Neural cell (in vitro differentiated cells): ENCODE results near the gene RAMP3. TPM values are rescaled to one million over a fixed set of nuclear protein-coding genes. Genes with fewer than 3 reads are reported as not detected.

Experiments
- H2AFZ ChIP-seq: fragments of 200-600, 300-800 bp; sonication (generic), shearing (Covaris generic); 2 replicates; pipeline ENCODE4 v1.6.0; 2014; ENCODE audit warnings: low read depth, mild to moderate bottlenecking, antibody characterized with exemption, low read length, moderate library complexity
- H3F3A ChIP-seq: fragments of 200-600 bp; shearing (Covaris generic); 2 replicates; pipeline ENCODE4 v1.6.1; 2016; ENCODE audit warnings: mild to moderate bottlenecking, moderate library complexity, mixed read lengths, antibody characterized with exemption, low read length; ENCODE audit not compliant: insufficient read depth, poor library complexity, severe bottlenecking
- H3K27ac ChIP-seq: fragments of 200-600, 300-800 bp; sonication (generic), shearing (Covaris generic); 2 replicates; pipeline ENCODE4 v1.5.1; 2014; ENCODE audit warnings: mild to moderate bottlenecking, low read length, moderate library complexity
- H3K27me3 ChIP-seq: fragments of 300-800, 200-600 bp; sonication (generic), shearing (Covaris generic); 2 replicates; pipeline ENCODE4 v1.6.0; 2014; ENCODE audit warnings: mild to moderate bottlenecking, low read depth, low read length, moderate library complexity; ENCODE audit not compliant: insufficient read depth
- H3K36me3 ChIP-seq: fragments of 300-800, 200-600 bp; sonication (generic), shearing (Covaris generic); 2 replicates; pipeline ENCODE4 v1.5.1; 2014; ENCODE audit warnings: mild to moderate bottlenecking, antibody characterized with exemption, low read length, moderate library complexity; ENCODE audit not compliant: insufficient read depth
- H3K4me2 ChIP-seq: fragments of 300-800, 200-600 bp; sonication (generic), shearing (Covaris generic); 2 replicates; pipeline ENCODE4 v1.6.0; 2014; ENCODE audit warnings: mild to moderate bottlenecking, low read length
- H3K4me3 ChIP-seq: fragments of 300-800, 200-600 bp; sonication (generic), shearing (Covaris generic); 2 replicates; pipeline ENCODE4 v1.5.1; 2014; ENCODE audit warnings: mild to moderate bottlenecking, low read length, moderate library complexity
- H3K79me2 ChIP-seq: fragments of 200-600 bp; shearing (Covaris generic); replicated peaks from 2 replicates; pipeline ENCODE4 v1.6.0; 2014; ENCODE audit warnings: mild to moderate bottlenecking, low read length, moderate library complexity; ENCODE audit not compliant: insufficient read depth
- H3K9ac ChIP-seq: fragments of 300-800, 200-600 bp; sonication (generic), shearing (Covaris generic); 2 replicates; pipeline ENCODE4 v1.6.1; 2016; ENCODE audit warnings: mild to moderate bottlenecking, low read length, mixed read lengths
- H3K9me2 ChIP-seq: fragments of 200-600 bp; shearing (Covaris generic); 2 replicates; pipeline ENCODE4 v1.6.1; 2016; ENCODE audit warnings: mild to moderate bottlenecking, low read length, mixed read lengths; ENCODE audit not compliant: insufficient read depth
- H3K9me3 ChIP-seq: fragments of 200-600, 300-800 bp; sonication (generic), shearing (Covaris generic); 2 replicates; pipeline ENCODE4 v1.6.1; 2016; ENCODE audit warnings: mild to moderate bottlenecking, mixed run types, low read length, moderate library complexity, mixed read lengths
- H4K20me1 ChIP-seq: fragments of 200-600 bp; shearing (Covaris generic); 2 replicates; pipeline ENCODE4 v1.6.1; 2016; ENCODE audit warnings: mild to moderate bottlenecking, mixed run types; ENCODE audit not compliant: insufficient read depth
- CTCF ChIP-seq: fragments of 450-650 bp; IDR thresholded peaks from 2 replicates; pipeline ENCODE4 v1.5.1; 2014; ENCODE audit warnings: antibody characterized with exemption, mild to moderate bottlenecking, moderate library complexity; ENCODE audit not compliant: poor library complexity, severe bottlenecking
- EP300 ChIP-seq: fragments of 450-650 bp; conservative IDR thresholded peaks from 2 replicates; pipeline ENCODE4 v1.6.1; 2014; ENCODE audit warnings: antibody characterized with exemption, mild to moderate bottlenecking, moderate library complexity; ENCODE audit not compliant: poor library complexity, severe bottlenecking
- EZH2 ChIP-seq: fragments of 200-600, 300-800 bp; shearing (Covaris generic), sonication (generic); IDR thresholded peaks from 2 replicates; pipeline ENCODE4 v1.6.1; 2014; ENCODE audit warnings: antibody characterized with exemption, low read length, borderline replicate concordance, mild to moderate bottlenecking; ENCODE audit not compliant: insufficient read depth, poor library complexity, severe bottlenecking
- MXI1 ChIP-seq: fragments of 450-650 bp; conservative IDR thresholded peaks from 2 replicates; pipeline ENCODE4 v1.6.1; 2014; ENCODE audit warnings: antibody characterized with exemption, mild to moderate bottlenecking; ENCODE audit not compliant: poor library complexity, severe bottlenecking
- POLR2AphosphoS5 ChIP-seq: IDR thresholded peaks from 2 replicates; pipeline ENCODE4 v1.6.1; 2012
- RAD21 ChIP-seq: fragments of 450-650 bp; conservative IDR thresholded peaks from 2 replicates; pipeline ENCODE4 v1.6.1; 2014; ENCODE audit warnings: antibody characterized with exemption, mild to moderate bottlenecking, moderate library complexity
- REST ChIP-seq: IDR thresholded peaks from 2 replicates; pipeline ENCODE4 v1.6.1; 2012; ENCODE audit warnings: borderline replicate concordance
- SMC3 ChIP-seq: fragments of 450-650 bp; conservative IDR thresholded peaks from 2 replicates; pipeline ENCODE4 v1.6.1; 2014; ENCODE audit warnings: antibody characterized with exemption, mild to moderate bottlenecking, moderate library complexity; ENCODE audit not compliant: poor library complexity
- TAF1 ChIP-seq: IDR thresholded peaks from 2 replicates; pipeline ENCODE4 v1.6.1; 2012; ENCODE audit warnings: low read depth
- polyA plus RNA-seq: library from polyadenylated mRNA; depleted of rRNA; stranded (reverse); fragments of >200 nt; gene quantifications from 2 replicates; pipeline ENCODE4 v1.2.3, GENCODE V29; 2014

Gene RAMP3
- polyA plus RNA-seq, 1 donor from 2014 or later = not detected

- H3K9ac ChIP-seq = no peak overlapping the region
- no peaks in the 10 kb centered on the region for H3K9me2 ChIP-seq
- no peak overlapping the region for H2AFZ ChIP-seq
- H3F3A ChIP-seq = no peaks in the 10 kb centered on the region
- H4K20me1 ChIP-seq = no peaks in the 10 kb centered on the region
- no peaks in the 10 kb centered on the region for H3K27me3 ChIP-seq
- no peaks in the 10 kb centered on the region for H3K79me2 ChIP-seq
- TF ChIP-seq CTCF = no peak
- TF ChIP-seq EP300 = no peak
- TF ChIP-seq SMC3 = no peak
- no peak for TF ChIP-seq RAD21
- TF ChIP-seq EZH2 = no peak
- TF ChIP-seq TAF1 = no peak
- TF ChIP-seq MXI1 = no peak
- no peak for TF ChIP-seq POLR2AphosphoS5
- no peak for TF ChIP-seq REST
- H3K9me3 ChIP-seq = no peaks in the 10 kb centered on the region
- H3K27ac ChIP-seq = no peak overlapping the region
- no peak overlapping the region for H3K4me2 ChIP-seq
- H3K36me3 ChIP-seq = no peaks in the 10 kb centered on the region
- no peak overlapping the region for H3K4me3 ChIP-seq
These were observed 31.8 kb downstream of the RAMP3 start for GRCh38 chr7:45189151-45189970.

- Histone ChIP-seq H3F3A (no peaks in the 10 kb centered on the region), H3K27me3 (no peaks in the 10 kb centered on the region), H3K36me3 (no peaks in the 10 kb centered on the region), H3K9me2 (no peaks in the 10 kb centered on the region), H3K4me3 (no peak overlapping the region), H2AFZ (no peak overlapping the region), H3K27ac (no peak overlapping the region), H3K79me2 (no peaks in the 10 kb centered on the region), H3K4me2 (no peak overlapping the region), H4K20me1 (no peaks in the 10 kb centered on the region), H3K9ac (no peak overlapping the region), H3K9me3 (no peaks in the 10 kb centered on the region)
- TF ChIP-seq EZH2 = no peak
- no peak for TF ChIP-seq EP300
- TF ChIP-seq POLR2AphosphoS5 = no peak
- TF ChIP-seq MXI1 = no peak
- TF ChIP-seq RAD21 = no peak
- TF ChIP-seq CTCF = no peak
- TF ChIP-seq REST = no peak
- TF ChIP-seq TAF1 = no peak
- no peak for TF ChIP-seq SMC3
These were observed 33.0 kb downstream of the RAMP3 start for GRCh38 chr7:45190406-45191165.
